Activated CD8-positive, alpha-beta T cell treated with anti-CD3 and anti-CD28 coated beads, Interleukin-2, amount 10 ng/mL, durations not matched to agents 7 days and 5 days (primary cell): ENCODE data around the gene ERGIC3. TPM values are rescaled to one million over a fixed set of nuclear protein-coding genes. Genes with fewer than 3 reads are reported as not detected.

Experiments used
- ATAC-seq: fragments of 150-1000 bp; cut with Tn5 transposase; one replicate; pipeline ENCODE4 v1.10.0; 2021; ENCODE audit warnings: moderate library complexity
- CTCF ChIA-PET: fragments of 350-600 bp; sonication (Branson Sonifier 250); formaldehyde crosslinking; loops from one replicate; lab custom pipeline; 2021; ENCODE audit warnings: antibody characterized with exemption; lab: Charles Lee
- POLR2A ChIA-PET: fragments of 350-600 bp; sonication (Branson Sonifier 250); formaldehyde crosslinking; loops from one replicate; lab custom pipeline; 2021; ENCODE audit warnings: antibody characterized with exemption; lab: Charles Lee
- DNase-seq: peaks from one replicate; pipeline ENCODE4 v3.0.0-alpha.2; 2020
- H3K27ac Mint-ChIP-seq: one replicate; pipeline ENCODE4 v1.8.0; 2021; ENCODE audit warnings: mild to moderate bottlenecking, mixed read lengths
- H3K27me3 Mint-ChIP-seq: one replicate; pipeline ENCODE4 v1.8.0; 2021; ENCODE audit warnings: low read depth, mixed read lengths
- H3K36me3 Mint-ChIP-seq: one replicate; pipeline ENCODE4 v1.8.0; 2021; ENCODE audit warnings: low read depth, mixed read lengths
- H3K4me1 Mint-ChIP-seq: one replicate; pipeline ENCODE4 v1.8.0; 2021; ENCODE audit warnings: low read depth, mixed read lengths
- H3K4me3 Mint-ChIP-seq: one replicate; pipeline ENCODE4 v1.8.0; 2021; ENCODE audit warnings: mild to moderate bottlenecking, mixed read lengths
- H3K9me3 Mint-ChIP-seq: one replicate; pipeline ENCODE4 v1.8.0; 2022; ENCODE audit warnings: mixed read lengths; ENCODE audit not compliant: insufficient read depth
- total RNA-seq, 2 experiments: library from RNA; stranded (reverse); gene quantifications; one replicate each; pipeline ENCODE4 v1.2.3, GENCODE V29; 2021

Gene ERGIC3
- total RNA-seq, 2 experiments from 2014 or later, result 114 to 122 TPM

DNA sequence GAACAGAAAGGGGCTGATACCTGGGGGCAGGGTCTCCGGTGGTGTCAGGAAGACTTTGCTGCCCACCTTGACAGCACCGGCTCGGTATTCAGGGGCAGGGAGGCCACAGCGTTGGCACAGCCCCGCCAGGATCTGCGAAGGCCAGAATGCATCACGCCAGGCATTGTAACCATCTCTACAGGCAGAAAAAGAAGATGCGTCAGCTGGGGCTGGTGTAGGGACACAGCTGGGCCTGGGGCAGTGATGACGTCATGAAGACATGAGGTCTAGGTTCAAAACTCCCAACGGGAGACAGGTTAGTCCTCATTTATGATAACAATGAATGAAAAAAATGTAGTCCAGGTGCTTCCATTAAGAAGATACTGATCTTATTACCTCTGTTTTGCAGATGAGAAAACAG, 22.0 kb downstream of the ERGIC3 start:
- ChIA-PET CTCF (no interaction called here), POLR2A (interaction anchor here (0.6 kb wide), 1 partner anchor 43 kb away, joined by 3 read pairs; no protein-coding TSS in a partner anchor)
- Mint-ChIP-seq H3K4me1 (no peaks in the 10 kb centered on the region), H3K9me3 (no peaks in the 10 kb centered on the region), H3K4me3 (no peak overlapping the region), H3K36me3 (no peaks in the 10 kb centered on the region), H3K27ac (no peak overlapping the region), H3K27me3 (peaks cover 6% of the 10 kb centered on the region)
- DNase-seq, result no peak
- no peak for ATAC-seq

DNA sequence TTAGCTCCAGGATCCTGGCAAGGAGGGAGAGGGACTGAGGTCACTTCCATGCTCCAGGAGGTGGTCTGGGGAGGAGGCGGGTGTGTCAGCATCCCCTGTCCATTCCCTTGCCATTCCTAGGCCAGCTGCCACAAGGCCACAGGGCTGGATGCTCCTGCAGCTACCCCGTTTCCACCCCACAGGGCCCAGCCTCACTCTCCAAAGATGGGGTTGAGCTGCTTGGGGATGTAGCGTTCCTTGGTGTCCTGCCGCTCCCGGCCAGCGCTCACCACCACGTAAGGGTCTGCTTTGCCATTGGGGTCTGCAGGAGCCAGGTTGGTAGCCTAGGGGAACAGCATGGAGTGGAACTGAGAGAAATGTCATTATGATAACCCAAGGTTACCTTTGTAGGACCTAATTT, 23.0 kb downstream of the ERGIC3 start:
- Mint-ChIP-seq H3K27ac (no peak overlapping the region), H3K9me3 (no peaks in the 10 kb centered on the region), H3K27me3 (peaks cover 6% of the 10 kb centered on the region), H3K36me3 (no peaks in the 10 kb centered on the region), H3K4me1 (no peaks in the 10 kb centered on the region), H3K4me3 (no peak overlapping the region)
- ATAC-seq, result no peak
- CTCF ChIA-PET, result interaction anchor here (0.6 kb wide), 1 partner anchor 402 kb away, joined by 3 read pairs; no protein-coding TSS in a partner anchor
- POLR2A ChIA-PET, result no interaction called here
- no peak for DNase-seq

DNA sequence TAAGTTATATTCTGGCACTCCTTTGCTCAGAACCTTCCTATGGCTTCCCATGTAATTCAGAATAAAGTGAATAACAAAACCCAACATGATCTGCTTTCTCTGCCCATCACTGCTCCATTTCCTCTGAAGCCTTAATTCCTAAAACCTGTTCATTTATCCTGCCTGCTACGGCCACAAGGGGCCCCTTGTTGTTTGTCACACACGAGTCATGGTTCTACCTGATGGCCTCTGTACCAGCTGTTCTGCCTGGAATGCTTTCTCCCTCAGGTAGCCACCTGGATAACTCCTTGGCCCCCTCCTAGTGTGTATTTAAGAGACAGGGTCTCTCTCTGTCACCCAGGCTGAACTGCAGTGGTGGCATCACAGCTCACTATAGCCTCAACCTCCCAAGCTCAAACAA, 26.8 kb downstream of the ERGIC3 start:
- DNase-seq (no peak), ATAC-seq (no peak)
- Mint-ChIP-seq H3K9me3 (no peaks in the 10 kb centered on the region), H3K27me3 (peaks cover 6% of the 10 kb centered on the region), H3K36me3 (no peaks in the 10 kb centered on the region), H3K27ac (no peak overlapping the region), H3K4me1 (no peaks in the 10 kb centered on the region), H3K4me3 (no peak overlapping the region)
- CTCF ChIA-PET, result interaction anchor here (1.8 kb wide), 1 partner anchor 385 kb away, joined by 5 read pairs; the partner anchor contains the start of gene SCAND1
- POLR2A ChIA-PET, result no interaction called here

DNA sequence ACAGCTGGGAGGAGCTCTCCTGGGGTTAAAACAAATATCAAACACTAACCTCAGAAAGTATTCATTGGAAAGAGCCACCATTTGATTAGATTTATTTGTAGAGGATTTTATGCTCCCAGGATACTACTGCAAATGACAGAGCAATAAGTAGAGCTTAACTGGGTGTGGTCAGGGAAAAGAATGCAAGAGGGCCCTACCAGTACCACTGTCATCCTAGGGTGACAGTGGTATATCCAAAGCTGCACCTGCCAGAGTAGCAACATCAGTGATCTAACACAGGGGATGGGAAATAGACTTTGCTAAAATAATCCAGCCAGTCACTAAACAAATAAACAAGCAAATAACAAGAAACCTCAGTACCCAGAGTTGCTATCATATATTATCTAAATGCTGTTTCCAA, 29.7 kb downstream of the ERGIC3 start:
- no peak for ATAC-seq
- H3K9me3 Mint-ChIP-seq, result no peaks in the 10 kb centered on the region
- no peak overlapping the region for H3K27ac Mint-ChIP-seq
- POLR2A ChIA-PET, result interaction anchor here (0.6 kb wide), 1 partner anchor 396 kb away, joined by 5 read pairs; no protein-coding TSS in a partner anchor
- no peak for DNase-seq
- H3K36me3 Mint-ChIP-seq, result no peaks in the 10 kb centered on the region
- CTCF ChIA-PET, result no interaction called here
- no peaks in the 10 kb centered on the region for H3K4me1 Mint-ChIP-seq
- peaks cover 8% of the 10 kb centered on the region for H3K27me3 Mint-ChIP-seq
- H3K4me3 Mint-ChIP-seq, result no peak overlapping the region

DNA sequence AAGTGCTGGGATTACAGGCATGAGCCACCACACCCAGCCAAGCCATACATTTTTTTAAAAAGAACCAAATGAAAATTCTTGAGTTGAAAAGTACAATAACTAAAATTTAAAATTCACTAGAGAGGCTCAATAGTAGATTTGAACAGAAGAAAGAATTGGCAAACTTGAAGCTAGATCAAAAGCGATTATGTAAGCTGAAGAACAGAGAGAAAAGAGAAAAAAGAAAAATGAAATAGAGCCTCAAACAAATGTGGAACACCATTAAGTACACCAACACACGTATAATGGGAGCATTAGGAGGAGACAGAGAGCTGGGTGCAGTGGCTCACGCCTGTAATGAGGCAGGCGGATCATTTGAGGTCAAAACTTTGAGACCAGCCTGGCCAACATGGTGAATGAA, 31.0 kb downstream of the ERGIC3 start:
- peaks cover 6% of the 10 kb centered on the region for H3K27me3 Mint-ChIP-seq
- CTCF ChIA-PET, result interaction anchor here (0.8 kb wide), 1 partner anchor 134 kb away, joined by 3 read pairs; no protein-coding TSS in a partner anchor
- POLR2A ChIA-PET, result no interaction called here

DNA sequence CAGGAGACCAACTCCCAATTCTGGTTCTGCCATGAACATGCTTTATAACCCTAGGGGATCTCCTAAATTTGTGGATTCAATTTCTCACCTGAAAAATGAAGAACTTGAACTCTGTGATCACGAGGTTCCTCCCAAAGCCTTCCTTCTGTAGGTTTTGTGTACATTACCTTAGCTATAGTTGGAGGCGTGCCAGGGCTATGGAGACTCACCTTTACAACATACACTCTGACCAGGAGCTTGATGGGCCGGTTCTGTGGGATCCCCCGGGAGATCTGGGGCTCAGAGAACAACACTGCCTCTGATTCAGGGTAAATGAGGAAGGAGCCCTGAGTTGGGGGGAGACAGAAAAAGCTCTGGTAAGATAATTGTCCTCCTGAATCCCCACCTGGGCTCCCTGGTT, 34.1 kb downstream of the ERGIC3 start:
- Mint-ChIP-seq H3K27ac (no peak overlapping the region), H3K27me3 (peaks cover 4% of the 10 kb centered on the region), H3K9me3 (no peaks in the 10 kb centered on the region), H3K4me1 (no peaks in the 10 kb centered on the region), H3K4me3 (no peak overlapping the region), H3K36me3 (no peaks in the 10 kb centered on the region)
- ATAC-seq, result no peak
- CTCF ChIA-PET, result no interaction called here
- POLR2A ChIA-PET, result no interaction called here
- DNase-seq, result no peak

More for the DNA sequence above, 31.0 kb downstream of the ERGIC3 start:
- Mint-ChIP-seq H3K36me3 (no peaks in the 10 kb centered on the region), H3K27ac (no peak overlapping the region), H3K9me3 (no peaks in the 10 kb centered on the region), H3K4me1 (no peaks in the 10 kb centered on the region), H3K4me3 (no peak overlapping the region)
- no peak for DNase-seq
- no peak for ATAC-seq

DNA sequence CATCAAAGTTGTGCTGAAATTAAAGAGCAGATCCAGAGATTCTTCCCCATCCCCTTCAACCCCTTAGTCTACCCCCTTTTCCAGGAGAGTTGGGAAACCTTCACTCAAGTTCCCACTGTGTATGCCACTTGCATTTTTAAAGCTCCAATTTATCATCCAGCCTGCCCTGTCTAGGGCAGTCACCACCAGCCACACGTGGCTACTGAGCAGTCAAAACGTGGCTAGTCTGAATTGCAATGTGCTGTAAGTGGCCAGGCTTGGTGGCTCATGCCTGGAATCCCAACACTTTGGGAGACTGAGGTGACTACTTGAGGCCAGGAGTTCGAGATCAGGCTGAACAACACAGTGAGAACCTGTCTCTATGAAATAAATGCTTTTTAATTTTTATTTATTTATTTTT, 34.9 kb downstream of the ERGIC3 start:
- DNase-seq (no peak), ATAC-seq (no peak)
- Mint-ChIP-seq H3K27me3 (peaks cover 4% of the 10 kb centered on the region), H3K27ac (no peak overlapping the region), H3K4me3 (no peak overlapping the region), H3K9me3 (no peaks in the 10 kb centered on the region), H3K36me3 (no peaks in the 10 kb centered on the region), H3K4me1 (no peaks in the 10 kb centered on the region)
- ChIA-PET POLR2A (no interaction called here), CTCF (no interaction called here)

DNA sequence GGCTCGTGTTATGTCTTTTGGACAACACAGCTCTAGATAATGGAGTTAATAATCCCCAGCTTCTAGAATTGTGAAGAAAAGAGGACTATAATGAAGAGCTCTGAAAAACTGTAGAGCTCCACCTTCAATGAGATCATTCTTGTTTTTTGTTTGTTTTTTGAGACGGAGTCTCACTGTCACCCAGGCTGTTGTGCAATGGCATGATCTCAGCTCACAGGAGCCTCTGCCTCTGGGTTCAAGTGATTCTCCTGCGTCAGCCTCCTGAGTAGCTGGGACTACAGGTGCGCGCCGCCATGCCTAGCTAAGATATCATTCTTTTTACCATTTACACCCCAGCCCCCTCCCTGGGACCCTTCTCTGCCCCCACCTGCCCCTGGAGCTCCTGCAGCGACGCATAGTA, 36.6 kb downstream of the ERGIC3 start:
- Mint-ChIP-seq H3K4me1 (no peaks in the 10 kb centered on the region), H3K27me3 (peaks cover 4% of the 10 kb centered on the region), H3K36me3 (no peaks in the 10 kb centered on the region), H3K27ac (no peak overlapping the region), H3K4me3 (no peak overlapping the region), H3K9me3 (no peaks in the 10 kb centered on the region)
- no peak for DNase-seq
- CTCF ChIA-PET, result interaction anchor here (0.7 kb wide), 1 partner anchor 27 kb away, joined by 3 read pairs; no protein-coding TSS in a partner anchor
- POLR2A ChIA-PET, result interaction anchor here (1.5 kb wide), 1 partner anchor 37 kb away, joined by 3 read pairs; the partner anchor contains the start of gene SPAG4
- ATAC-seq, result no peak

DNA sequence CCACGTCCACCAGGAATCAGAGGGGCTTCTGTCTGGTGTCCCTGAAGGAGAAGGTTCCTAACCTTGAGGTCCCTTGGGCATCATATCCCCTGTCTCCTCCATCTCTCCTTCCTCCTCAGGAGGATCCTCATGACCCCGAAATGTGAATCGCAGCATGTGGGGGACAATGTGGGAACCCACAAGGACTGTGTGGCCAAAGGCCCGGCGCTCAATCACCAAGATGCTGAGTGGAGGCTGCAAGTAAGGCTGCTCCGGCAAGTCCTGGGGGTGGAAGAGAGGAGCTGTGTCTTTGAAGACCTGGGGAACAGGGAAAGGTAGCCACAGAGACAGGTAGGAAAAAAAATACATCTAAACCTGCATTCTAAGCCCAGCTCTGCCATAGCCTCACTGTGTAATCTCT, 37.3 kb downstream of the ERGIC3 start:
- no peak for DNase-seq
- no peak overlapping the region for H3K4me3 Mint-ChIP-seq
- POLR2A ChIA-PET, result interaction anchor here (1.5 kb wide), 1 partner anchor 37 kb away, joined by 3 read pairs; the partner anchor contains the start of gene SPAG4

DNA sequence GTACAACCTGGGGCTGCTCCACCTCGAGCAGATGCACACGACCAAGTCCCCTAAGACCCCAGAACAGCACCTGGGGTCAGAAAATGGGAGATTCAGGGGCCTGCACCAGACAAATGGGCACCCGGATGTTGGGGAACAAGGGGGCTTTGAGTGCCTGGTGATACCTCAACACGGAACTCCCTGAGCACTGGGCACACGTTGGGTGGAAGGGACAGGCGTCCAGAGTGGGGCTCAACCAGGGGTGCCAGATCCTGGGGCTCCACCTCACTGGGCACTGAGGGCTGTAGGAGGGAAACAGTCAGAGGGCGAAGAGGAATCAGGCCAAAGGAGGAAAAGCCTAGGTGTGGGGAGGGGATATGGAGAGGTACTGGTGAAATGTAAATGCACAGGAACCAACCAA, 40.3 kb downstream of the ERGIC3 start:
- H3K36me3 Mint-ChIP-seq, result no peaks in the 10 kb centered on the region
- DNase-seq (no peak), ATAC-seq (no peak)
- no peak overlapping the region for H3K4me3 Mint-ChIP-seq
- no peak overlapping the region for H3K27ac Mint-ChIP-seq
- ChIA-PET CTCF (no interaction called here), POLR2A (interaction anchor here (0.6 kb wide), 1 partner anchor 114 kb away, joined by 3 read pairs; no protein-coding TSS in a partner anchor)
- H3K4me1 Mint-ChIP-seq, result no peaks in the 10 kb centered on the region
- H3K9me3 Mint-ChIP-seq, result no peaks in the 10 kb centered on the region
- H3K27me3 Mint-ChIP-seq, result peaks cover 2% of the 10 kb centered on the region

More for the DNA sequence above, 37.3 kb downstream of the ERGIC3 start:
- CTCF ChIA-PET, result no interaction called here
- no peaks in the 10 kb centered on the region for H3K9me3 Mint-ChIP-seq
- H3K4me1 Mint-ChIP-seq, result no peaks in the 10 kb centered on the region
- H3K27me3 Mint-ChIP-seq, result peaks cover 4% of the 10 kb centered on the region
- no peak overlapping the region for H3K27ac Mint-ChIP-seq
- H3K36me3 Mint-ChIP-seq, result no peaks in the 10 kb centered on the region
- no peak for ATAC-seq

DNA sequence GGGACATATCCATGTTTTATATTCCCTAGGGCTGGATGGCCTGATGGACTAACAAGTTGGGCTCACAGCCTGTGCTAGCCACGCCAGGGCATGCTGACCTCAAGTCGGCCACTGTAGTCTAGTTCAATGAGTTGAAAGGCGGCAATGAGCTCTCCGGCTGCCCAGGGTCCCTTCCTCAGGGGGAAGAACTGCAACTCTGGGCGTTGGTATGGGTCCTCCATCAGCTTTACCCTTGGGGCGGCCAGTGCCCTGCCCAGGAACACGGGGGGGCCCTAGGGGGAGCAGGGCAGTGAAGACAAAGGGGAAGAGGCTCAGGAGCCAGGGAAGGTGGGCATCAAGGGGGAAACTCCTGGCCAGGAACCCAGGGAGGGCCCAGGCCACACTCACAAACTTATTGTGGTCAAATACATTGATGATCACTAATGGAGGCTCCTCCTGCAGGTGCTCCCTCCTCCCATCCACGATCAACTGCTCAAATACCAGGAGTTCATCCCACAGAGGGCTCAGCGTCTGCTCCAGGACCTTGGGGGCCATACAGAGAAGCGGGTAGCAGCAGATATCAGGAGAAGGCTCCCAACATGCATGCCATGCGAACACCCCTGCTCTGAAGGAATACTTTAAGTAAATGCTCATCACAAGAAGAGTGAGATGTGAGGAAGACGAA, 41.0 kb downstream of the ERGIC3 start:
- Mint-ChIP-seq H3K4me1 (no peaks in the 10 kb centered on the region), H3K27me3 (peaks cover 2% of the 10 kb centered on the region), H3K27ac (no peak overlapping the region), H3K9me3 (no peaks in the 10 kb centered on the region), H3K36me3 (no peaks in the 10 kb centered on the region), H3K4me3 (no peak overlapping the region)
- no peak for ATAC-seq
- CTCF ChIA-PET, result no interaction called here
- DNase-seq, result no peak
- POLR2A ChIA-PET, result no interaction called here
